Measurements from ENCODE around the gene MROH2A.

Gene MROH2A

DNA sequence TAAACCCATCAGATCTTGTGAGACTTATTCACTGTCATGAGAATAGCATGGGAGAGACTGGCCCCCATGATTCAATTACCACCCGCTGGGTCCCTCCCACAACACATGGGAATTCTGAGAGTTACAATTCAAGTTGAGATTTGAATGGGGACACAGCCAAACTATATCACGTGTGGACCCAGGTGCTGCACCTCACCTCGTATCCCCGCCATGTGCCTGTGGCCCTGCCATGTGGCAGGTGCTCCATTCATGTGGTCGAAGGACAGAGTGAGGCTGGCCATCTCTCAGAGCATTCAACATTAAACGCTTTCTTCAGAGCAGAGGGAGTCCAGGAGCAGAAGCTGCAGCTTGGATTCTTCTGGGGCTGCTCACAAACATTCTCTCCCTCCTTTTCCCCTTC lies 32.3 kb downstream of the MROH2A start:
- TF ChIP-seq, protein P1, sequence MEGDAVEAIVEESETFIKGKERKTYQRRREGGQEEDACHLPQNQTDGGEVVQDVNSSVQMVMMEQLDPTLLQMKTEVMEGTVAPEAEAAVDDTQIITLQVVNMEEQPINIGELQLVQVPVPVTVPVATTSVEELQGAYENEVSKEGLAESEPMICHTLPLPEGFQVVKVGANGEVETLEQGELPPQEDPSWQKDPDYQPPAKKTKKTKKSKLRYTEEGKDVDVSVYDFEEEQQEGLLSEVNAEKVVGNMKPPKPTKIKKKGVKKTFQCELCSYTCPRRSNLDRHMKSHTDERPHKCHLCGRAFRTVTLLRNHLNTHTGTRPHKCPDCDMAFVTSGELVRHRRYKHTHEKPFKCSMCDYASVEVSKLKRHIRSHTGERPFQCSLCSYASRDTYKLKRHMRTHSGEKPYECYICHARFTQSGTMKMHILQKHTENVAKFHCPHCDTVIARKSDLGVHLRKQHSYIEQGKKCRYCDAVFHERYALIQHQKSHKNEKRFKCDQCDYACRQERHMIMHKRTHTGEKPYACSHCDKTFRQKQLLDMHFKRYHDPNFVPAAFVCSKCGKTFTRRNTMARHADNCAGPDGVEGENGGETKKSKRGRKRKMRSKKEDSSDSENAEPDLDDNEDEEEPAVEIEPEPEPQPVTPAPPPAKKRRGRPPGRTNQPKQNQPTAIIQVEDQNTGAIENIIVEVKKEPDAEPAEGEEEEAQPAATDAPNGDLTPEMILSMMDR (IDR thresholded peaks at IDR 0.05; ENCODE audit: low read depth, low read length, missing control alignments), result no peak
- no peak overlapping the region for H3K4me3 ChIP-seq (replicated peaks; ENCODE audit: low read depth, low read length)
- DNase-seq (ENCODE audit: extremely low read depth, low read depth), result no peak

DNA sequence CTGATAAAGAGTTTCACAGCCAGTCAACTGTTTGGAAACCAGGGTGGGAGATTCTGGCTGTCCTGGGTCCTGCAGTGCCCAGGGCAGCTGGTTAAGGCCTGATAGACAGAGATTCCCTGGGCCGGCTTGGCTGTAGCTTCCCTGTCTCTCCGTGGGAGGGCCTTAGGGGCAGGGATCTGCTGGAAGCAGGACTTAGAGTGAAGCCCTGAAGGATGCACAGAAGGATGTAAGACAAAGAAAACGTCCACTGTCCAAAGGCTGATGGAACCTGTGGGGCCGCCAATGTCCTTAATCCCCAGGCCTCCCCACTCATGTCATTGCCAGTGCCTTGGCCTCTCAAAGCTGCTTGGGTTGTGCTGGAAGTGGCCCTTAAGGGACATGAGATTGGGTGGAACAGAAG lies 33.0 kb downstream of the MROH2A start:
- TF ChIP-seq, protein P1 (IDR thresholded peaks at IDR 0.05; ENCODE audit: low read depth, low read length, missing control alignments), result no peak
- no peak for DNase-seq (ENCODE audit: extremely low read depth, low read depth)
- H3K4me3 ChIP-seq (replicated peaks; ENCODE audit: low read depth, low read length), result no peak overlapping the region

DNA sequence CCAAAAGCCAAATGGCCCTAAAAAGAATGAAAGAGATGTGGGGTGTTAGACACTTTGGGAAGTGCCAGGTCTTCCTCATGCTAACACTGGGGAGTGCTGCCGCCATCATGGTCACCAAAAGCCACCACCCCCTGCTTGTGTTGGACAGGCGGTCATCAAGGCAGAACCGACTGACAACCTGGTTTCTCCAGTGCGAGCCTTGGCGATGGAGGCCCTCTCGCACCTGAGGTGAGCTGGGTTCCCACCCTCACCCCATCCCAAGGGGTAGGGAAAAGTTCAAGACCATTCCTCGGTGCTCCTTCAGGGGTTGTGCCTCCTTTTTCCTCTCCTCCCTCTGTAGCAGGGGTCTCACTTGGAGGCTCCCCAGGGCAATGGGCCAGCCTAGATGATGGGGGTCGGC lies 33.6 kb downstream of the MROH2A start:
- TF ChIP-seq, protein P1 (IDR thresholded peaks at IDR 0.05; ENCODE audit: low read depth, low read length, missing control alignments), result no peak
- H3K4me3 ChIP-seq (replicated peaks; ENCODE audit: low read depth, low read length), result no peak overlapping the region
- DNase-seq (ENCODE audit: extremely low read depth, low read depth), result no peak

DNA sequence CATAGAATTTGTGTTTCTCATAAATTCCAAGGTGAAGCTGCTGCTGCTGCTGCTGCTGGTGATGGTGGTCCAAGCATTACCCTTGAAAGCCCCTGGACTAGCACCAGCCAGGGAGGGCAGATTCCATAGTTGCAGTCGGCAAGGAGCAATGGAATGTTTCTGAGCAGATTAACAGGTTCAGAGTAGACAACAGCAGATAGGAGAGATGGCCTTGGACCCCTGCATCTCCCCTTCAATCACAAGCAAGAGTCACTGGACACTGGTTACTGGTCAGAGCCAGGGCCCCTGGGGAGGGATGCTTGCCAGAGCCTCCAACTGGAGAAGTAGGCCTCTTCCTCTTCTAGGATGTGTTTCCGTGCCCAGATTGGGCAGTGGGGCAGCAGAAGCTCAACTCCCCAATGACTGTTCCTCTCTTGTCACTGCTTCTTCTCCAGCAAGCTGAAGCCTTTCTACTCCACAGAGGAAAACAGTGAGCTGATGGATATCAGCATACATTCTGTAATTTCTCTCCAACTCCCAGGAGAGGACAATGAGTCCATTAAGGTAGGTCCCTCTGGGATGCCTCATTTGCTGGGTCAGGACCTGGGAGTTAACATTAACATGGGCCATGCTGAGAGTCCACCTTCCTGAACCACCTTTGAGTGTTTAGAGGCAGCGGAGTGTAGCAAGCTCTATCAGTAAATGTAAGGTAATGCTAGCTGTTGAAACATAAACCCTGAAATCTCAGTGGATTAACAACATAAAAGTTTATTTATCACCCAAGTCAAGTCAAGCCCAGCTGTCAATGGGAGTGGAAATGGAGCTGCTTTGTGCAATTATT lies 35.3 kb downstream of the MROH2A start:
- no peak overlapping the region for H3K4me3 ChIP-seq (replicated peaks; ENCODE audit: low read depth, low read length)
- DNase-seq (ENCODE audit: extremely low read depth, low read depth), result no peak
- TF ChIP-seq, protein P1 (IDR thresholded peaks at IDR 0.05; ENCODE audit: low read depth, low read length, missing control alignments), result no peak

DNA sequence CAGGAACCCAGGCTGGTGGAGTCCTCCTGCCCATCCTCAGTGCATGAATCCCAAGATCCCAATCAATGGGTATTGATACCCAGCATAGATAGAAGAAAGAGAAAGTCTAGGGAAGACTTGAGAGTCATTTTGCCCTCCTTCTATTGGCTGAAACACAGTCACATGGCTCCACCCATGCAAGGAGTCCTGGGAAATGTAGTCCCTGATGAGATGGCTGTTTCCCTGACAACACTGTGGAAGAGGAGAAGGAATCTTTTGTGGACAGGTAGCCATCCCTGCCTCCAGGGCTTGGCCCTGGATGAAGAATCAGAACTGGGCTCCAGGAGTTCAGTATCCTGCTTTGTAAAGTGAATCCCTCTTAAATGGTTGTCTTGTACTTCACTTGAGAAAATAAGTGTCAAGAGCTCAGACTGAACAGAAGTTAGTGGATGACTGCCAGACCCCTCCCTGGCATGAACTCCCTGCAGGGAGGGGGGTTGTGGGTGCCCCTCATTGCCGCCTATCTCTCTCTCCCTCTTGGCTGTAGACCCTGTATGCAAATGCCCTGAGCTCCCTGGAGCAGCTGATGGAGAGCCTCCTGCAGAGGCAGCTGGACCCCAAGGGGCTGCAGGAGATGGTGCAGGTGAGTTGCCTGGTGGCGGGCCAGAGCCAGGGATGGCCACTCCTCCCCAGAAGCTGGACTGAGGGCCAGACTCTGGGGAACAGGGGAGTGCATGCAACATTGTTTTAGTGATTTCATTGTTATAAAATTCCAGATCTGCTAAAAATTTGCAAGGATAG lies 36.1 kb downstream of the MROH2A start:
- TF ChIP-seq, protein P1 (IDR thresholded peaks at IDR 0.05; ENCODE audit: low read depth, low read length, missing control alignments), result no peak
- no peak for DNase-seq (ENCODE audit: extremely low read depth, low read depth)
- no peak overlapping the region for H3K4me3 ChIP-seq (replicated peaks; ENCODE audit: low read depth, low read length)

DNA sequence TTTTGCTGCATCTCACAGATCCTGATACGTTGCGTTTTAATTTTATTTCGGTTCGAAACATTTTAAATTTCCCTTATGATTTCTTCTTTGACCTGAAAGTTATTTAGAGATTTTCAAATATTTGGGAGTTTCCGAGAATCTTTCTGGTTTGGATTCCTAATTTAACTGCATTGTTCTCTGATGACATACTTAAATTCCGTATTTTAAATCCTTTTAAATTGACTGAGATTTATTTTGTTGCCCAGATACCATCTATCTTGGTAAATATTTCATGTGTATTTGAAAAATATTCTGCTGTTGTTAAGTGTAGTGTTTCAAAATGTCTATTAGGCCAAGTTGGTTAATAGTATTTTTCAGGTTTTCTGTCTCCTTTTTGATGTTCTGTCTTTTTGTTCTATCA lies 37.7 kb downstream of the MROH2A start:
- TF ChIP-seq, protein P1 (IDR thresholded peaks at IDR 0.05; ENCODE audit: low read depth, low read length, missing control alignments), result no peak
- no peak for DNase-seq (ENCODE audit: extremely low read depth, low read depth)
- H3K4me3 ChIP-seq (replicated peaks; ENCODE audit: low read depth, low read length), result no peak overlapping the region

Data from HFF-Myc (cell line).